Natural killer cell (primary cell): Measurements from ENCODE around the gene RBM38. TPM values are rescaled to one million over a fixed set of nuclear protein-coding genes. Genes with fewer than 3 reads are reported as not detected.
A peak's percentile ranks its signal among the peaks of the same experiment; 100 is the strongest.

Experiments used
- ATAC-seq, 3 donors: fragments of 150-1000 bp in 2 of 3; fragments of 200-7000 bp in 1 of 3; cut with Tn5 transposase; 1 replicate in 1 of 3; 2 replicates in 2 of 3; pipeline ENCODE4 v1.10.0; 2021; ENCODE audit warnings: mild to moderate bottlenecking in 2 of 3, moderate library complexity in 2 of 3
- DNase-seq, 2 donors: peaks; one replicate each; pipeline versions ENCODE4 v3.0.0 to v3.0.0-alpha.2; 2013 to 2021; ENCODE audit warnings: mixed read lengths in 1 of 2
- H3K27ac ChIP-seq: one replicate; pipeline ENCODE4 v1.5.1; 2013; ENCODE audit warnings: mild to moderate bottlenecking, low read length
- H3K27me3 ChIP-seq: one replicate; pipeline ENCODE4 v1.6.1; 2013; ENCODE audit warnings: low read length; ENCODE audit not compliant: control insufficient read depth, insufficient read depth
- H3K36me3 ChIP-seq: one replicate; pipeline ENCODE4 v1.6.1; 2013; ENCODE audit warnings: low read length; ENCODE audit not compliant: control insufficient read depth, insufficient read depth
- H3K4me1 ChIP-seq: one replicate; pipeline ENCODE4 v1.6.1; 2013; ENCODE audit warnings: low read length; ENCODE audit not compliant: control insufficient read depth, insufficient read depth
- H3K4me3 ChIP-seq: one replicate; pipeline ENCODE4 v1.5.1; 2013; ENCODE audit warnings: low read length
- H3K9me3 ChIP-seq: one replicate; pipeline ENCODE4 v1.6.1; 2013; ENCODE audit warnings: low read length; ENCODE audit not compliant: control insufficient read depth, insufficient read depth
- H3K27ac Mint-ChIP-seq, 2 donors: one replicate each; pipeline ENCODE4 v1.8.0; 2022; ENCODE audit warnings: mild to moderate bottlenecking in 2 of 2, mixed read lengths in 2 of 2, moderate library complexity in 1 of 2
- H3K27me3 Mint-ChIP-seq, 2 donors: one replicate each; pipeline ENCODE4 v1.8.0; 2022; ENCODE audit warnings: low read depth in 2 of 2, mixed read lengths in 2 of 2
- H3K36me3 Mint-ChIP-seq: one replicate; pipeline ENCODE4 v1.8.0; 2022; ENCODE audit warnings: mixed read lengths
- H3K4me1 Mint-ChIP-seq, 2 donors: one replicate each; pipeline ENCODE4 v1.8.0; 2022; ENCODE audit warnings: mixed read lengths in 2 of 2
- H3K4me3 Mint-ChIP-seq: one replicate; pipeline ENCODE4 v1.8.0; 2022; ENCODE audit warnings: mild to moderate bottlenecking, moderate library complexity, mixed read lengths
- H3K9me3 Mint-ChIP-seq, 2 donors: one replicate each; pipeline ENCODE4 v1.8.0; 2022; ENCODE audit warnings: mixed read lengths in 2 of 2
- CTCF ChIP-seq: fragments of 200-600 bp; IDR thresholded peaks from one replicate; pipeline ENCODE4 v1.8.0; 2022; ENCODE audit warnings: antibody characterized with exemption
- WGBS: methylation state at CpG from one replicate; pipeline ENCODE4 v1.1.7; 2013; ENCODE audit warnings: missing lambda C conversion rate; ENCODE audit not compliant: insufficient coverage; 5-methylcytosine and 5-hydroxymethylcytosine counted together
- intact Hi-C: fragments of 100-400 bp; cut with micrococcal nuclease; formaldehyde crosslinking; loops from one replicate; pipeline ENCODE4 v1.14.2; 2022
- total RNA-seq, 4 donors: library from RNA; stranded (reverse); fragments of 120-200 nt in 1 of 4; gene quantifications; one replicate each; pipeline versions ENCODE4 v1.2.3 to v1.2.4, GENCODE V29; 2013 to 2022

Gene RBM38
- total RNA-seq, 3 donors from 2014 or later (not counting 1 experiment from before 2014, with no cell fraction given), result 217 to 392 (median 264) TPM

DNA sequence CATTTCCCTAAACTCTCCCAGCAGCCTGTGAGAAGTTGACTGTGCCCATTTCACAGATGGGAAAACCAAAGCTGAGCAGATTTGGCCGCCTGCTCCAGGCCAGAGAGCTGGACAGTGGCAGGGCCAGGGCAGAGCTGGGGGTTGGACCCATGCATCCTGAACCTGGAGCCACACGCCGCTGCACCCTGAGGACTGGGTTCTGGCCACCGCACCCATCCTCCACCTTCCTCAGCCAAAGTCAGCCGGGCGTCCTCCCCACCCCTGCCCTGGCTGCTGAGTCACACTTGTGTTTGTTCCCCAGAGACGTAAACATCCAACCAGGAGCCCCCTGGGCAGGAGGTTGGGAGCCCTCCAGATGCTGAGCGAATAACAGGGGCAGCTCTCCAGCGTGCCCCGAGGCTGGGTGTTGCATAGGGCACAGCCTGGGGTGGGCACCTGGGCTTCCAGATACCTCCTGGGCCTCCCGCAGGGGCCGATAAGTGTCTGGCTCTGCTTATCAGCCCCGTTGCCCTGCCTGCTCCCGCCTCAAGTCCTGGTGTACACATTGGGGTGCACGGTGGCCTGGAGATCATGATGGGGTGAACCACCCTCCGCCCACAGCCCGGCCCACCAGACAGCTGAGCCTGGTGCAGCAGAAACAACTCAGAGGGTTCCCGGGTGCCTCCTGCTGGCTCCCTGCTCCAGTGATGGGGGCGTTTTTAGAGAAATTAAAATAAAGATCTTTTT is 23.8 kb downstream of the RBM38 start:
- H3K4me3 Mint-ChIP-seq, result no peak overlapping the region
- no peaks in the 10 kb centered on the region for H3K9me3 Mint-ChIP-seq
- no peaks in the 10 kb centered on the region for H3K27me3 Mint-ChIP-seq
- H3K36me3 Mint-ChIP-seq, result no peaks in the 10 kb centered on the region
- H3K4me1 Mint-ChIP-seq, result peaks cover 33 to 57% of the 10 kb centered on the region in 2 donors
- no peaks in the 10 kb centered on the region for H3K27me3 ChIP-seq
- intact Hi-C loops, result no loop called here
- no peak overlapping the region for H3K4me3 ChIP-seq
- no peak for DNase-seq
- H3K36me3 ChIP-seq, result peaks cover under 1% of the 10 kb centered on the region
- peaks cover 22% of the 10 kb centered on the region for H3K4me1 ChIP-seq
- WGBS, result 67% methylated on average over 17 of the region's 19 CpGs
- no peaks in the 10 kb centered on the region for H3K9me3 ChIP-seq
- TF ChIP-seq CTCF, result no peak
- no peak overlapping the region for H3K27ac ChIP-seq
- no peak overlapping the region for H3K27ac Mint-ChIP-seq
- ATAC-seq, result no peak

DNA sequence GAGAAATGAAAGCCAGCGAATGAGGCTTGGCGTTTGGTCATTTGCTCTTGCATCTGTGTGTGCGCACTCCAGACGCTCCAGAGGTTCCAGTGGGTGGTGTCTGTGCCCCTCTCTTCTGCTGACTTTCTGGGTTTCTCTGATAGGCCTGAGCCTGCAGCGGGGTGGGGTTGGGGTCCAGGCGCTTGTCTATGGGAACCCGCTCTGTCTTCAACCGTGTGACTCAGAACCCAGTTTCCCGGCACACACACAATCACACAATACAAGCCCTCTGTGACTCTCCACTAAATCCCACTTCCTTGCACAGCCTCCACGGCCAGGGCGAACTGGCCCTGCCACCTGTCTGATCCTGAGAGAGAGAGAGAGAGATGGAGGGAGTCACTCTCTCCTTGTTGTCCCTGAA is 24.6 kb downstream of the RBM38 start:
- Histone ChIP-seq H3K27me3 (no peaks in the 10 kb centered on the region), H3K9me3 (no peaks in the 10 kb centered on the region), H3K4me1 (peaks cover 22% of the 10 kb centered on the region), H3K4me3 (no peak overlapping the region), H3K36me3 (no peaks in the 10 kb centered on the region), H3K27ac (no peak overlapping the region)
- no peaks in the 10 kb centered on the region for H3K36me3 Mint-ChIP-seq
- peaks cover 29 to 49% of the 10 kb centered on the region in 2 donors for H3K4me1 Mint-ChIP-seq
- H3K27ac Mint-ChIP-seq, result peak overlapping the region in 1 of 2 donors; percentile 44
- 96% methylated on average over 9 of the region's 11 CpGs for WGBS
- DNase-seq, result no peak
- no peak for TF ChIP-seq CTCF
- no peaks in the 10 kb centered on the region for H3K27me3 Mint-ChIP-seq
- ATAC-seq, result no peak
- intact Hi-C loops, result no loop called here
- no peaks in the 10 kb centered on the region for H3K9me3 Mint-ChIP-seq
- H3K4me3 Mint-ChIP-seq, result no peak overlapping the region

DNA sequence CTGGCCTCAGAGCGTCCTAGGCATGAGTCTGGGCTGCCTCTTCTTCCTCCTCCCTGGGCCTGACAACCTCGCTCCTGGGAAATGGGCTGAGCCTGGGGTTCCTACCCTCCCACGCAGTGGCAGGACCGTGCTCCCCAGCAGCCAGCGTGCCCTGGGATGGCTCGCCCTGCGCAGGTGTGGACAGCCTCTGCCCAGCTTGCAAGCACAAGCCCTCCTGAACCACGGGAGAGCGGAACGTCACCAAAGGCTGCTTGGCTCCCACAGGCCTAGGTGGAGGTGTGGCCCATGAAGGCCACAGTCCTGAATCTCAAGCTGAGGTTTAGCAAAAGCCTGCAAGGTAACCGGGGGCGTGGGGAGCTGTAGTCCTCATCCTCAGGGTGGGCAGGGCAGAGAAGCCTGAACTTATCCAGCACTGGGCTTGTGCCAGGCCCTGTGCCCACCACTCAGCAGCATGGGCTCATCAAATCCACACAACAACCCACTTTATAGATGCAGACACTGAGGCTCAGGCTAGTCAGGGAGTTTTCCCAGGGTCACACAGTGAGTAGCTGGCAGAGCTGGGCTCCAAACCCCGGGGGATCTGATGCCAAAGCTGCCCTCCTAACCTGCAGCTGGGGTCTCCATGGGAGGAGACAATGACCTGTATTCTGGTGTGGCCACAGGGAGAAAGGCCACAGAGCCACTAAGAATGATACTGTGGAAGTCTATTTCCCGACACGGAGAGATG is 25.3 kb downstream of the RBM38 start:
- no peaks in the 10 kb centered on the region for H3K9me3 Mint-ChIP-seq
- Histone ChIP-seq H3K9me3 (no peaks in the 10 kb centered on the region), H3K27ac (no peak overlapping the region), H3K36me3 (no peaks in the 10 kb centered on the region), H3K4me1 (peaks cover 20% of the 10 kb centered on the region), H3K27me3 (no peaks in the 10 kb centered on the region), H3K4me3 (no peak overlapping the region)
- intact Hi-C loops, result no loop called here
- 90% methylated on average over 15 of the region's 15 CpGs for WGBS
- no peak for DNase-seq
- H3K4me1 Mint-ChIP-seq, result peaks cover 24 to 42% of the 10 kb centered on the region in 2 donors
- no peak for TF ChIP-seq CTCF
- no peaks in the 10 kb centered on the region for H3K27me3 Mint-ChIP-seq
- peak overlapping the region in 1 of 2 donors; percentile 44 for H3K27ac Mint-ChIP-seq
- H3K4me3 Mint-ChIP-seq, result no peak overlapping the region
- ATAC-seq, result no peak
- no peaks in the 10 kb centered on the region for H3K36me3 Mint-ChIP-seq
